Measurements from ENCODE around the gene LUZP1.

- TF ChIP-seq CTCF (IDR thresholded peaks at IDR 0.05 in 8 of 11, conservative IDR thresholded peaks at IDR 0.05 in 3 of 11) (no peak), POLR2AphosphoS5 (IDR thresholded peaks at IDR 0.05) (peak in 1 of 3 donors; percentile 51), POLR2A (IDR thresholded peaks at IDR 0.05) (no peak)
Measured at GRCh38 chr1:23167353-23168078, 1.1 kb downstream of the LUZP1 start.
